ENCODE results near the gene DENND11.

Gene DENND11

GRCh38 chr7:141676618-141677017, 25.3 kb downstream of the DENND11 start:
- TF ChIP-seq GATA3 (IDR thresholded peaks at IDR 0.05; ENCODE audit: low read depth, low read length), result no peak
- no peak for TF ChIP-seq GATA2 (IDR thresholded peaks at IDR 0.05; ENCODE audit: low read depth, low read length)

- no peak for TF ChIP-seq GATA2 (IDR thresholded peaks at IDR 0.05; ENCODE audit: low read depth, low read length)
- no peak for TF ChIP-seq GATA3 (IDR thresholded peaks at IDR 0.05; ENCODE audit: low read depth, low read length)
Observed at GRCh38 chr7:141675436-141676215, 26.3 kb downstream of the DENND11 start.

- TF ChIP-seq GATA3 (IDR thresholded peaks at IDR 0.05; ENCODE audit: low read depth, low read length) (no peak), GATA2 (IDR thresholded peaks at IDR 0.05; ENCODE audit: low read depth, low read length) (no peak)
Observed at GRCh38 chr7:141674702-141675101, 27.3 kb downstream of the DENND11 start.

GRCh38 chr7:141674171-141674671, 27.7 kb downstream of the DENND11 start:
- TF ChIP-seq GATA2 (IDR thresholded peaks at IDR 0.05; ENCODE audit: low read depth, low read length) (no peak), GATA3 (IDR thresholded peaks at IDR 0.05; ENCODE audit: low read depth, low read length) (no peak)

- no peak for TF ChIP-seq GATA3 (IDR thresholded peaks at IDR 0.05; ENCODE audit: low read depth, low read length)
- TF ChIP-seq GATA2 (IDR thresholded peaks at IDR 0.05; ENCODE audit: low read depth, low read length), result no peak
Observed at GRCh38 chr7:141673346-141673745, 28.6 kb downstream of the DENND11 start.

- TF ChIP-seq GATA2 (IDR thresholded peaks at IDR 0.05; ENCODE audit: low read depth, low read length), result no peak
- TF ChIP-seq GATA3 (IDR thresholded peaks at IDR 0.05; ENCODE audit: low read depth, low read length), result no peak
Observed at GRCh38 chr7:141671705-141672496, 30.1 kb downstream of the DENND11 start.

GRCh38 chr7:141668853-141669252, 33.1 kb downstream of the DENND11 start:
- TF ChIP-seq GATA3 (IDR thresholded peaks at IDR 0.05; ENCODE audit: low read depth, low read length) (no peak), GATA2 (IDR thresholded peaks at IDR 0.05; ENCODE audit: low read depth, low read length) (no peak)

GRCh38 chr7:141666071-141666470, 35.9 kb downstream of the DENND11 start:
- no peak for TF ChIP-seq GATA2 (IDR thresholded peaks at IDR 0.05; ENCODE audit: low read depth, low read length)
- no peak for TF ChIP-seq GATA3 (IDR thresholded peaks at IDR 0.05; ENCODE audit: low read depth, low read length)

GRCh38 chr7:141665208-141666035, 36.5 kb downstream of the DENND11 start:
- TF ChIP-seq GATA3 (IDR thresholded peaks at IDR 0.05; ENCODE audit: low read depth, low read length), result no peak
- TF ChIP-seq GATA2 (IDR thresholded peaks at IDR 0.05; ENCODE audit: low read depth, low read length), result no peak

GRCh38 chr7:141664450-141664849, 37.5 kb downstream of the DENND11 start:
- TF ChIP-seq GATA2 (IDR thresholded peaks at IDR 0.05; ENCODE audit: low read depth, low read length) (no peak), GATA3 (IDR thresholded peaks at IDR 0.05; ENCODE audit: low read depth, low read length) (no peak)

- TF ChIP-seq GATA3 (IDR thresholded peaks at IDR 0.05; ENCODE audit: low read depth, low read length) (no peak), GATA2 (IDR thresholded peaks at IDR 0.05; ENCODE audit: low read depth, low read length) (no peak)
Observed at GRCh38 chr7:141663081-141663849, 38.7 kb downstream of the DENND11 start.

- TF ChIP-seq GATA2 (IDR thresholded peaks at IDR 0.05; ENCODE audit: low read depth, low read length) (no peak), GATA3 (IDR thresholded peaks at IDR 0.05; ENCODE audit: low read depth, low read length) (no peak)
Observed at GRCh38 chr7:141660259-141660658, 41.7 kb downstream of the DENND11 start.

GRCh38 chr7:141659501-141659900, 42.5 kb downstream of the DENND11 start:
- TF ChIP-seq GATA3 (IDR thresholded peaks at IDR 0.05; ENCODE audit: low read depth, low read length), result no peak
- TF ChIP-seq GATA2 (IDR thresholded peaks at IDR 0.05; ENCODE audit: low read depth, low read length), result no peak
